MCF 10A (cell line): ENCODE data around the gene SLC16A5. TPM values are rescaled to one million over a fixed set of nuclear protein-coding genes. Genes with fewer than 3 reads are reported as not detected.

Source experiments
- BruUV-seq: library from RNA; stranded (reverse); fragments of 400-500 nt; replicated peaks from 2 replicates; lab custom pipeline; 2021; lab: Mats Ljungman, UMichigan
- CTCF ChIA-PET: fragments of 300-600 bp; sonication (Branson Sonifier 250); formaldehyde crosslinking; extraction: SDS; loops from one replicate; lab custom pipeline; 2021; ENCODE audit warnings: antibody characterized with exemption, inconsistent platforms; lab: Yijun Ruan, JAX
- POLR2A ChIA-PET: fragments of 300-600, 350-650 bp; sonication (Branson Sonifier 250); formaldehyde crosslinking; extraction: SDS; loops from one replicate; lab custom pipeline; 2020; ENCODE audit warnings: antibody characterized with exemption, inconsistent platforms; lab: Yijun Ruan, JAX
- DNase-seq: peaks from one replicate; pipeline ENCODE4 v3.0.0-alpha.2; 2018; ENCODE audit not compliant: unreplicated experiment
- H3K27ac Mint-ChIP-seq: one replicate; pipeline ENCODE4 v1.8.0; 2022; ENCODE audit warnings: mild to moderate bottlenecking, low read depth, mixed read lengths; ENCODE audit not compliant: unreplicated experiment
- H3K27me3 Mint-ChIP-seq: one replicate; pipeline ENCODE4 v1.8.0; 2022; ENCODE audit warnings: mixed read lengths; ENCODE audit not compliant: insufficient read depth, unreplicated experiment
- H3K36me3 Mint-ChIP-seq: one replicate; pipeline ENCODE4 v1.8.0; 2022; ENCODE audit warnings: mild to moderate bottlenecking, moderate library complexity, mixed read lengths; ENCODE audit not compliant: insufficient read depth, unreplicated experiment
- H3K4me1 Mint-ChIP-seq: one replicate; pipeline ENCODE4 v1.8.0; 2022; ENCODE audit warnings: mixed read lengths; ENCODE audit not compliant: insufficient read depth, unreplicated experiment
- H3K4me3 Mint-ChIP-seq: one replicate; pipeline ENCODE4 v1.8.0; 2022; ENCODE audit warnings: mild to moderate bottlenecking, moderate library complexity, mixed read lengths; ENCODE audit not compliant: unreplicated experiment
- H3K9me3 Mint-ChIP-seq: one replicate; pipeline ENCODE4 v1.8.0; 2022; ENCODE audit warnings: mixed read lengths; ENCODE audit not compliant: unreplicated experiment
- CTCF ChIP-seq: fragments of 200-600 bp; IDR thresholded peaks from one replicate; pipeline ENCODE4 v1.8.0; 2022; ENCODE audit warnings: antibody characterized with exemption, mild to moderate bottlenecking; ENCODE audit not compliant: unreplicated experiment
- intact Hi-C: fragments of 100-400 bp; cut with micrococcal nuclease; formaldehyde crosslinking; loops from 2 replicates; pipeline ENCODE4 v1.14.1; 2022
- total RNA-seq: library from RNA; stranded (reverse); gene quantifications from 2 replicates; pipeline ENCODE4 v1.2.3, GENCODE V29; 2022

Gene SLC16A5
- total RNA-seq, 1 experiment from 2014 or later = 26.0 TPM

- H3K4me1 Mint-ChIP-seq = peaks cover 17% of the 10 kb centered on the region
- intact Hi-C loops = loop anchor here (1.0 to 5.0 kb wide), 5 partner anchors 17 to 298 kb away; partner anchors contain the start of gene NT5C
- peak overlapping the region; percentile 55 for H3K4me3 Mint-ChIP-seq
- no TSS peak for BruUV-seq
- peak overlapping the region; percentile 21 for H3K27ac Mint-ChIP-seq
- peak; percentile 84 for TF ChIP-seq CTCF
- peak; percentile 87 for DNase-seq
- H3K27me3 Mint-ChIP-seq = no peaks in the 10 kb centered on the region
- H3K36me3 Mint-ChIP-seq = peaks cover 18% of the 10 kb centered on the region
- ChIA-PET POLR2A (interaction anchor here (0.6 to 5.5 kb wide), 25 partner anchors 10 to 124 kb away, joined by 3 to 37 read pairs (median 4); partner anchors contain the start of genes JPT1, MRPL58, NT5C and NUP85), CTCF (interaction anchor here (0.6 to 9.5 kb wide), 66 partner anchors 9 to 449 kb away, joined by 3 to 136 read pairs (median 4); partner anchors contain the start of genes JPT1, MRPL58, NT5C and SUMO2)
- no peaks in the 10 kb centered on the region for H3K9me3 Mint-ChIP-seq
Observed at GRCh38 chr17:75113798-75114551, 26.2 kb downstream of the SLC16A5 start.

GRCh38 chr17:75114552-75115314 is 27.0 kb downstream of the SLC16A5 start:
- no peak for TF ChIP-seq CTCF
- POLR2A ChIA-PET = interaction anchor here (0.7 to 5.5 kb wide), 23 partner anchors 9 to 123 kb away, joined by 3 to 37 read pairs (median 5); partner anchors contain the start of genes JPT1, MRPL58, NT5C and NUP85
- H3K4me1 Mint-ChIP-seq = peaks cover 17% of the 10 kb centered on the region
- peaks cover 18% of the 10 kb centered on the region for H3K36me3 Mint-ChIP-seq
- no peaks in the 10 kb centered on the region for H3K27me3 Mint-ChIP-seq
- DNase-seq = no peak
- CTCF ChIA-PET = interaction anchor here (0.7 to 9.5 kb wide), 50 partner anchors 10 to 208 kb away, joined by 3 to 136 read pairs (median 6); partner anchors contain the start of genes JPT1, MRPL58, NT5C and SUMO2
- intact Hi-C loops = loop anchor here (1.0 to 5.0 kb wide), 5 partner anchors 17 to 298 kb away; partner anchors contain the start of gene NT5C
- peak overlapping the region; percentile 55 for H3K4me3 Mint-ChIP-seq
- no peaks in the 10 kb centered on the region for H3K9me3 Mint-ChIP-seq
- BruUV-seq = no TSS peak
- peak overlapping the region; percentile 21 for H3K27ac Mint-ChIP-seq

GRCh38 chr17:75115555-75115954 is 27.8 kb downstream of the SLC16A5 start:
- CTCF ChIA-PET = interaction anchor here (0.6 to 9.5 kb wide), 11 partner anchors 9 to 155 kb away, joined by 3 to 136 read pairs (median 24); partner anchors contain the start of gene NT5C

More at GRCh38 chr17:75115555-75115954, 27.8 kb downstream of the SLC16A5 start:
- Mint-ChIP-seq H3K27me3 (no peaks in the 10 kb centered on the region), H3K9me3 (no peaks in the 10 kb centered on the region), H3K36me3 (peaks cover 26% of the 10 kb centered on the region), H3K4me3 (no peak overlapping the region), H3K27ac (no peak overlapping the region), H3K4me1 (peaks cover 17% of the 10 kb centered on the region)
- POLR2A ChIA-PET = interaction anchor here (0.9 to 5.5 kb wide), 12 partner anchors 9 to 90 kb away, joined by 3 to 37 read pairs (median 8); partner anchors contain the start of genes JPT1, NT5C and NUP85
- no peak for DNase-seq
- intact Hi-C loops = no loop called here
- no peak for TF ChIP-seq CTCF
- no TSS peak for BruUV-seq
